ENCODE measurements around the gene DENND2D. TPM values are rescaled to one million over a fixed set of nuclear protein-coding genes. Genes with fewer than 3 reads are reported as not detected.

Gene DENND2D
- total and polyA plus RNA-seq, 2 donors (not counting 3 experiments of a cell fraction or from before 2014, with no cell fraction given): 0.41 to 1.00 TPM

DNA sequence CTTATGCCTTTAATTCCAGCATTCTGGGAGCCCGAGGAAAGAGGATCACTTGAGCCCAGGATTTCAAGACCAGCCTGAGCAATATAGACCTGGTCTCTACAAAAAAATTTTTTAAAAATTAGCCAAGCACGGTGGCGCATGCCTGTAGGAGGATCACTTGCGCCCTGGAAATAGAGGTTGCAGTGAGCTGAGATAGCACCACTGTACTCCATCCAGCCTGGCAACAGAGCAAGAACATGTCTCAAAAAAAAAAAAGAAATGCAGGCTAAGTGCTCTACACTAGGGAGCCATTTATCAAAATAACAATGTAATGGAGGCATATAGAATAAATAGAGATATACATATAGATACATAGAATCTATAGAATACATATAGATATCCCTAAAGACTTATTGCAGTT lies 37.1 kb downstream of the DENND2D start:
- no peak overlapping the region for H3K27ac ChIP-seq (ENCODE audit: insufficient read depth, low read depth, low read length)
- intact Hi-C loops (cut with micrococcal nuclease): no loop called here
- H3K9me1 ChIP-seq (replicated peaks; ENCODE audit: control insufficient read depth, extremely low read depth, insufficient read depth, low read length): no peaks in the 10 kb centered on the region
- no peak overlapping the region for H3K4me3 ChIP-seq (replicated peaks in 1 of 3; ENCODE audit: insufficient read depth in 1 of 3, low read depth in 1 of 3, low read length in 3 of 3)
- H3K9ac ChIP-seq (replicated peaks; ENCODE audit: extremely low read depth, insufficient read depth, low read length): no peak overlapping the region
- no peaks in the 10 kb centered on the region for H4K20me1 ChIP-seq (replicated peaks; ENCODE audit: control insufficient read depth, extremely low read depth, insufficient read depth, low read length)
- H2AFZ ChIP-seq (ENCODE audit: low read depth, low read length): no peak overlapping the region
- no peak for TF ChIP-seq MYC (IDR thresholded peaks at IDR 0.05; ENCODE audit: low read depth, low read length)
- no peak for TF ChIP-seq GATA2 (IDR thresholded peaks at IDR 0.05; ENCODE audit: insufficient read depth, insufficient read length, low read depth, low read length)
- TF ChIP-seq, protein P1, sequence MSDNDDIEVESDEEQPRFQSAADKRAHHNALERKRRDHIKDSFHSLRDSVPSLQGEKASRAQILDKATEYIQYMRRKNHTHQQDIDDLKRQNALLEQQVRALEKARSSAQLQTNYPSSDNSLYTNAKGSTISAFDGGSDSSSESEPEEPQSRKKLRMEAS (IDR thresholded peaks at IDR 0.05; ENCODE audit: insufficient read depth, insufficient read length): no peak
- TF ChIP-seq POLR2AphosphoS5 (IDR thresholded peaks at IDR 0.05; ENCODE audit: insufficient read depth, low read depth, low read length): no peak
- no peak for TF ChIP-seq FOS (IDR thresholded peaks at IDR 0.05; ENCODE audit: borderline replicate concordance, insufficient read depth, low read length)
- no peak for TF ChIP-seq JUN (IDR thresholded peaks at IDR 0.05; ENCODE audit: borderline replicate concordance, insufficient read depth, insufficient read length, low read depth)
- no peak for TF ChIP-seq POLR2A (IDR thresholded peaks at IDR 0.05; ENCODE audit: low read depth, low read length)
- TF ChIP-seq EZH2 (IDR thresholded peaks at IDR 0.05; ENCODE audit: borderline replicate concordance, low read depth, low read length, severe bottlenecking): no peak
- TF ChIP-seq, protein P2, sequence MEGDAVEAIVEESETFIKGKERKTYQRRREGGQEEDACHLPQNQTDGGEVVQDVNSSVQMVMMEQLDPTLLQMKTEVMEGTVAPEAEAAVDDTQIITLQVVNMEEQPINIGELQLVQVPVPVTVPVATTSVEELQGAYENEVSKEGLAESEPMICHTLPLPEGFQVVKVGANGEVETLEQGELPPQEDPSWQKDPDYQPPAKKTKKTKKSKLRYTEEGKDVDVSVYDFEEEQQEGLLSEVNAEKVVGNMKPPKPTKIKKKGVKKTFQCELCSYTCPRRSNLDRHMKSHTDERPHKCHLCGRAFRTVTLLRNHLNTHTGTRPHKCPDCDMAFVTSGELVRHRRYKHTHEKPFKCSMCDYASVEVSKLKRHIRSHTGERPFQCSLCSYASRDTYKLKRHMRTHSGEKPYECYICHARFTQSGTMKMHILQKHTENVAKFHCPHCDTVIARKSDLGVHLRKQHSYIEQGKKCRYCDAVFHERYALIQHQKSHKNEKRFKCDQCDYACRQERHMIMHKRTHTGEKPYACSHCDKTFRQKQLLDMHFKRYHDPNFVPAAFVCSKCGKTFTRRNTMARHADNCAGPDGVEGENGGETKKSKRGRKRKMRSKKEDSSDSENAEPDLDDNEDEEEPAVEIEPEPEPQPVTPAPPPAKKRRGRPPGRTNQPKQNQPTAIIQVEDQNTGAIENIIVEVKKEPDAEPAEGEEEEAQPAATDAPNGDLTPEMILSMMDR (IDR thresholded peaks at IDR 0.05; ENCODE audit: extremely low read depth in 1 of 2, insufficient read depth in 1 of 2, low read depth in 1 of 2, low read length in 2 of 2): no peak
- POLR2A ChIA-PET: no interaction called here
- H3K4me2 ChIP-seq (ENCODE audit: insufficient read depth, low read length): no peak overlapping the region
- FAIRE-seq: no peak
- peaks cover 4% of the 10 kb centered on the region for H3K79me2 ChIP-seq (ENCODE audit: control insufficient read depth, insufficient read depth, low read length)
- H3K36me3 ChIP-seq (ENCODE audit: control insufficient read depth in 2 of 2, extremely low read depth in 1 of 2, insufficient read depth in 2 of 2, low read length in 2 of 2): peaks cover 2% of the 10 kb centered on the region in 2 experiments
- no TSS peak for BruUV-seq (replicated peaks)
- H3K27me3 ChIP-seq (ENCODE audit: control insufficient read depth in 2 of 2, insufficient read depth in 2 of 2, low read length in 2 of 2): no peaks in the 10 kb centered on the region
- no peaks in the 10 kb centered on the region for H3K9me3 ChIP-seq (replicated peaks; ENCODE audit: control insufficient read depth, insufficient read depth, low read length)
- dilution Hi-C loops (cut with MboI; ENCODE audit: extremely low pct_ligation_motif_present, low sequenced_read_pairs): no loop called here
- CTCF ChIA-PET: interaction anchor here (1.3 kb wide), 1 partner anchor 133 kb away, joined by 3 read pairs; no protein-coding TSS in a partner anchor
- no peak for DNase-seq (ENCODE audit: low read depth, low spot score)
- H3K4me1 ChIP-seq (ENCODE audit: control insufficient read depth, extremely low read depth, insufficient read depth, low read length): no peaks in the 10 kb centered on the region

All from endothelial cell of umbilical vein (primary cell).